Neural progenitor cell (in vitro differentiated cells): ENCODE results near the gene LCAT. TPM values are rescaled to one million over a fixed set of nuclear protein-coding genes. Genes with fewer than 3 reads are reported as not detected.

Experiments
- DNase-seq: peaks from one replicate; pipeline ENCODE4 v3.0.0-alpha.2; 2016; ENCODE audit warnings: low spot score
- H2AFZ ChIP-seq: fragments of 200-600 bp; sonication (generic); replicated peaks from 2 replicates; pipeline ENCODE4 v1.6.1; 2016; ENCODE audit warnings: antibody characterized with exemption
- H3F3A ChIP-seq: fragments of 200-600 bp; sonication (generic); 2 replicates; pipeline ENCODE4 v1.6.1; 2016; ENCODE audit warnings: antibody characterized with exemption, low read depth
- H3K27ac ChIP-seq: fragments of 200-600 bp; sonication (generic); 2 replicates; pipeline ENCODE4 v1.5.1; 2016; ENCODE audit warnings: mild to moderate bottlenecking
- H3K27me3 ChIP-seq: fragments of 200-600 bp; sonication (generic); 2 replicates; pipeline ENCODE4 v1.6.1; 2016; ENCODE audit warnings: mild to moderate bottlenecking, moderate library complexity
- H3K36me3 ChIP-seq: fragments of 200-600 bp; sonication (generic); 2 replicates; pipeline ENCODE4 v1.5.1; 2016
- H3K4me1 ChIP-seq: fragments of 200-600 bp; sonication (generic); 2 replicates; pipeline ENCODE4 v1.6.1; 2016; ENCODE audit warnings: mixed run types
- H3K4me2 ChIP-seq: fragments of 200-600 bp; sonication (generic); 2 replicates; pipeline ENCODE4 v1.6.1; 2016
- H3K4me3 ChIP-seq: fragments of 200-600 bp; sonication (generic); 2 replicates; pipeline ENCODE4 v1.5.1; 2016
- H3K79me2 ChIP-seq: fragments of 200-600 bp; sonication (generic); 2 replicates; pipeline ENCODE4 v1.6.1; 2016; ENCODE audit warnings: low read depth
- H3K9ac ChIP-seq: fragments of 200-600 bp; sonication (generic); 2 replicates; pipeline ENCODE4 v1.6.1; 2016
- H3K9me3 ChIP-seq: fragments of 200-600 bp; sonication (generic); 2 replicates; pipeline ENCODE4 v1.5.1; 2016; ENCODE audit warnings: low read depth
- H4K20me1 ChIP-seq: fragments of 200-600 bp; sonication (generic); 2 replicates; pipeline ENCODE4 v1.6.1; 2016; ENCODE audit warnings: low read depth
- H3K27ac Mint-ChIP-seq: 3 replicates; pipeline ENCODE4 v1.8.0; 2021; ENCODE audit warnings: mixed read lengths
- H3K27me3 Mint-ChIP-seq: 2 replicates; pipeline ENCODE4 v1.8.0; 2022; ENCODE audit warnings: low read depth, mild to moderate bottlenecking, inconsistent platforms, moderate library complexity, mixed read lengths; ENCODE audit not compliant: insufficient read depth
- H3K36me3 Mint-ChIP-seq: 3 replicates; pipeline ENCODE4 v1.8.0; 2021; ENCODE audit warnings: mixed read lengths
- H3K4me1 Mint-ChIP-seq: 3 replicates; pipeline ENCODE4 v1.8.0; 2021; ENCODE audit warnings: mixed read lengths
- H3K4me3 Mint-ChIP-seq: 3 replicates; pipeline ENCODE4 v1.8.0; 2021; ENCODE audit warnings: mild to moderate bottlenecking, moderate library complexity, mixed read lengths
- H3K9me3 Mint-ChIP-seq: 3 replicates; pipeline ENCODE4 v1.8.0; 2020; ENCODE audit warnings: mixed read lengths
- EZH2 ChIP-seq: fragments of 200-600 bp; sonication (generic); IDR thresholded peaks from 2 replicates; pipeline ENCODE4 v1.6.1; 2017; ENCODE audit warnings: antibody characterized with exemption, mild to moderate bottlenecking, moderate library complexity
- EZH2phosphoT487 ChIP-seq: fragments of 200-600 bp; sonication (generic); IDR thresholded peaks from 2 replicates; pipeline ENCODE4 v1.6.1; 2017; ENCODE audit warnings: antibody characterized with exemption
- total RNA-seq: library from RNA; depleted of rRNA; stranded (reverse); fragments of >200 nt; gene quantifications from 2 replicates; pipeline ENCODE4 v1.2.3, GENCODE V29; 2015; ENCODE audit warnings: low replicate concordance
- TF ChIP-seq, protein P1 (sequence below): fragments of 200-600 bp; sonication (generic); IDR thresholded peaks from 2 replicates; pipeline ENCODE4 v1.5.1; 2017; ENCODE audit warnings: antibody characterized with exemption, mild to moderate bottlenecking

LCAT gene
- total RNA-seq, 1 donor from 2014 or later: 1.5 TPM

DNA sequence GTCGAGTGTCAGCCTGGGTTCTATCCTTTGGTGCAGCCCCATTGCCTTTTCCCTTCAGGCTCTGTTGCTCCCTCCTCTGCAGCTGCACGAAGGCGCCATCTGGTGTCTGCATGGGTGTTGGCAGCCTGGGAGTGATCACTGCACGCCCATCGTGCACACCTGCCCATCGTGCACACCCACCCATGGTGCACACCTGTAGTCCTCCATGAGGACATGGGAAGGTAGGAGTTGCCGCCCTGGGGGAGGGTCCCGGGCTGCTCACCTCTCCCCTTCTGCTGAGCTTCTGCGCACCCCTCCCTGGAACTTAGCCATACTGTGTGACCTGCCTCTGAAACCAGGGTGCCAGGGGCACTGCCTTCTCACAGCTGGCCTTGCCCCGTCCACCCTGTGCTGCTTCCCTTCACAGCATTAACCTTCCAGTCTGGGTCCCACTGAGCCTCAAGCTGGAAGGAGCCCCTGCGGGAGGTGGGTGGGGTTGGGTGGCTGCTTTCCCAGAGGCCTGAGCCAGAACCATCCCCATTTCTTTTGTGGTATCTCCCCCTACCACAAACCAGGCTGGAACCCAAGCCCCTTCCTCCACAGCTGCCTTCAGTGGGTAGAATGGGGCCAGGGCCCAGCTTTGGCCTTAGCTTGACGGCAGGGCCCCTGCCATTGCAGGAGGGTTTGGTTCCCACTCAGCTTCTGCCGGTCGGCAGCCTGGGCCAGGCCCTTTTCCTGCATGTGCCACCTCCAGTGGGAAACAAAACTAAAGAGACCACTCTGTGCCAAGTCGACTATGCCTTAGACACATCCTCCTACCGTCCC, 15.2 kb downstream of the LCAT start:
- Histone ChIP-seq H3K4me2 (no peak overlapping the region), H4K20me1 (peaks cover 38% of the 10 kb centered on the region), H3K36me3 (no peaks in the 10 kb centered on the region), H3F3A (no peaks in the 10 kb centered on the region), H3K9me3 (no peaks in the 10 kb centered on the region), H3K79me2 (no peaks in the 10 kb centered on the region), H3K9ac (no peak overlapping the region), H3K27me3 (no peaks in the 10 kb centered on the region), H3K4me3 (no peak overlapping the region), H3K4me1 (no peaks in the 10 kb centered on the region), H2AFZ (no peak overlapping the region), H3K27ac (no peak overlapping the region)
- DNase-seq: peak; percentile 79
- peaks cover 5% of the 10 kb centered on the region for H3K36me3 Mint-ChIP-seq
- H3K27me3 Mint-ChIP-seq: peaks cover 8% of the 10 kb centered on the region
- H3K4me3 Mint-ChIP-seq: no peak overlapping the region
- TF ChIP-seq EZH2: no peak
- TF ChIP-seq, protein P1, sequence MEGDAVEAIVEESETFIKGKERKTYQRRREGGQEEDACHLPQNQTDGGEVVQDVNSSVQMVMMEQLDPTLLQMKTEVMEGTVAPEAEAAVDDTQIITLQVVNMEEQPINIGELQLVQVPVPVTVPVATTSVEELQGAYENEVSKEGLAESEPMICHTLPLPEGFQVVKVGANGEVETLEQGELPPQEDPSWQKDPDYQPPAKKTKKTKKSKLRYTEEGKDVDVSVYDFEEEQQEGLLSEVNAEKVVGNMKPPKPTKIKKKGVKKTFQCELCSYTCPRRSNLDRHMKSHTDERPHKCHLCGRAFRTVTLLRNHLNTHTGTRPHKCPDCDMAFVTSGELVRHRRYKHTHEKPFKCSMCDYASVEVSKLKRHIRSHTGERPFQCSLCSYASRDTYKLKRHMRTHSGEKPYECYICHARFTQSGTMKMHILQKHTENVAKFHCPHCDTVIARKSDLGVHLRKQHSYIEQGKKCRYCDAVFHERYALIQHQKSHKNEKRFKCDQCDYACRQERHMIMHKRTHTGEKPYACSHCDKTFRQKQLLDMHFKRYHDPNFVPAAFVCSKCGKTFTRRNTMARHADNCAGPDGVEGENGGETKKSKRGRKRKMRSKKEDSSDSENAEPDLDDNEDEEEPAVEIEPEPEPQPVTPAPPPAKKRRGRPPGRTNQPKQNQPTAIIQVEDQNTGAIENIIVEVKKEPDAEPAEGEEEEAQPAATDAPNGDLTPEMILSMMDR: peak; percentile 80
- no peaks in the 10 kb centered on the region for H3K4me1 Mint-ChIP-seq
- H3K9me3 Mint-ChIP-seq: no peaks in the 10 kb centered on the region
- H3K27ac Mint-ChIP-seq: no peak overlapping the region

DNA sequence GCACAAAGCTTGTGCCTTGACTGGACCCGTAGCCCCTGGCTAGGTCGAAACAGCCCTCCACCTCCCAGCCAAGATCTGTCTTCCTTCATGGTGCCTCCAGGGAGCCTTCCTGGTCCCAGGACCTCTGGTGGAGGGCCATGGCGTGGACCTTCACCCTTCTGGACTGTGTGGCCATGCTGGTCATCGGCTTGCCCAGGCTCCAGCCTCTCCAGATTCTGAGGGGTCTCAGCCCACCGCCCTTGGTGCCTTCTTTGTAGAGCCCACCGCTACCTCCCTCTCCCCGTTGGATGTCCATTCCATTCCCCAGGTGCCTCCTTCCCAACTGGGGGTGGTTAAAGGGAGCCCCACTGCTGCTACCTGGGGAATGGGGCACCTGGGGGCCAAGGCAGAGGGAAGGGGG, 15.8 kb downstream of the LCAT start:
- H3K36me3 ChIP-seq: no peaks in the 10 kb centered on the region
- no peaks in the 10 kb centered on the region for H3K27me3 ChIP-seq
- Mint-ChIP-seq H3K4me1 (no peaks in the 10 kb centered on the region), H3K27ac (no peak overlapping the region), H3K4me3 (peak overlapping the region; percentile 64), H3K9me3 (no peaks in the 10 kb centered on the region), H3K27me3 (peaks cover 8% of the 10 kb centered on the region), H3K36me3 (peaks cover 5% of the 10 kb centered on the region)
- no peak overlapping the region for H3K27ac ChIP-seq
- H3K79me2 ChIP-seq: no peaks in the 10 kb centered on the region
- H3K9ac ChIP-seq: no peak overlapping the region
- H4K20me1 ChIP-seq: peaks cover 44% of the 10 kb centered on the region
- no peak overlapping the region for H3K4me2 ChIP-seq
- no peaks in the 10 kb centered on the region for H3F3A ChIP-seq
- H3K9me3 ChIP-seq: no peaks in the 10 kb centered on the region
- no peak overlapping the region for H2AFZ ChIP-seq
- no peak for TF ChIP-seq EZH2
- no peak for TF ChIP-seq EZH2phosphoT487
- TF ChIP-seq, protein P1: no peak
- no peaks in the 10 kb centered on the region for H3K4me1 ChIP-seq
- DNase-seq: no peak
- H3K4me3 ChIP-seq: no peak overlapping the region

DNA sequence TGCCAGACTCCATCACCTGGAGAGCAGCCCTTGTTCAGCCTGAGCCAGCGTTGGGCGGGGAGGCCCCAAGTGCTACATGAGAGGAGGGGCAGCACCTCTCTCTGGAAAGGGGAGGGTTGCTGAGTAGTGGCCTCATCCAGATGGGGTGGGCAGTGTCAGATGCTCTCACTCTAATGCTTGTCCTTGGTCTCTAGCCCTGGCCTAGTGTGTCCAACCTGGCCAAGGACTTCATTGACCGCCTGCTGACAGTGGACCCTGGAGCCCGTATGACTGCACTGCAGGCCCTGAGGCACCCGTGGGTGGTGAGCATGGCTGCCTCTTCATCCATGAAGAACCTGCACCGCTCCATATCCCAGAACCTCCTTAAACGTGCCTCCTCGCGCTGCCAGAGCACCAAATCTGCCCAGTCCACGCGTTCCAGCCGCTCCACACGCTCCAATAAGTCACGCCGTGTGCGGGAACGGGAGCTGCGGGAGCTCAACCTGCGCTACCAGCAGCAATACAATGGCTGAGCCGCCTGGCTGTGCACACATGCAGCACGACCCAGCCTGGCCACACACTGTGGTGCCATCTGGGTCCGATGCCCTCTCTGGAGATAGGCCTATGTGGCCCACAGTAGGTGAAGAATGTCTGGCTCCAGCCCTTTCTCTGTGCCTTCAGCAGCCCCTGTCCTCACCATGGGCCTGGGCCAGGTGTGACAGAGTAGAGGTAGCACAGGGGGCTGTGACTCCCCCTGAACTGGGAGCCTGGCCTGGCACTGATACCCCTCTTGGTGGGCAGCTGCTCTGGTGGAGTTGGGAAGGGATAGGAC, 16.6 kb downstream of the LCAT start:
- Histone ChIP-seq H3K36me3 (no peaks in the 10 kb centered on the region), H3K4me3 (no peak overlapping the region), H3K27me3 (no peaks in the 10 kb centered on the region), H3K4me1 (no peaks in the 10 kb centered on the region), H3F3A (no peaks in the 10 kb centered on the region), H3K4me2 (no peak overlapping the region), H3K9me3 (no peaks in the 10 kb centered on the region), H3K79me2 (no peaks in the 10 kb centered on the region), H3K9ac (no peak overlapping the region), H2AFZ (no peak overlapping the region), H3K27ac (no peak overlapping the region), H4K20me1 (peaks cover 52% of the 10 kb centered on the region)
- TF ChIP-seq EZH2phosphoT487: no peak
- TF ChIP-seq, protein P1: no peak
- no peak for TF ChIP-seq EZH2
- no peak overlapping the region for H3K27ac Mint-ChIP-seq
- no peak for DNase-seq
- H3K9me3 Mint-ChIP-seq: no peaks in the 10 kb centered on the region
- H3K36me3 Mint-ChIP-seq: peaks cover 7% of the 10 kb centered on the region
- no peaks in the 10 kb centered on the region for H3K4me1 Mint-ChIP-seq
- H3K4me3 Mint-ChIP-seq: no peak overlapping the region
- H3K27me3 Mint-ChIP-seq: peaks cover 6% of the 10 kb centered on the region
